Measurements from ENCODE around the gene SLC22A17. TPM values are rescaled to one million over a fixed set of nuclear protein-coding genes. Genes with fewer than 3 reads are reported as not detected.

Gene SLC22A17
- total and polyA plus RNA-seq, 9 of the 15 experiments (the other 6 are each of a cell fraction or from before 2014, with no cell fraction given) = 0.07 to 0.09 TPM; not detected in 7

- Histone ChIP-seq H3K9ac (ENCODE audit: insufficient read depth in 1 of 2, low read depth in 2 of 2, low read length in 2 of 2) (no peak overlapping the region), H3K27me3 (ENCODE audit: control insufficient read depth in 2 of 2, insufficient read depth in 2 of 2, low read length in 2 of 2) (peaks cover 2 to 52% of the 10 kb centered on the region in 2 experiments; a peak in 3 of 5 replicates), H3K9me1 (ENCODE audit: control insufficient read depth, insufficient read depth, low read length) (no peaks in the 10 kb centered on the region), H3K9me3 (replicated peaks; ENCODE audit: control insufficient read depth, insufficient read depth, low read depth, low read length) (no peaks in the 10 kb centered on the region), H3K4me3 (no peak overlapping the region), H3K4me2 (ENCODE audit: insufficient read depth, low read length) (no peak overlapping the region), H3K79me2 (ENCODE audit: control insufficient read depth, insufficient read depth, low read length) (no peaks in the 10 kb centered on the region), H2AFZ (ENCODE audit: low read depth, low read length) (no peak overlapping the region), H4K20me1 (replicated peaks; ENCODE audit: control insufficient read depth, insufficient read depth, low read length) (no peaks in the 10 kb centered on the region; the same call in 1 of the 2 replicates), H3K4me1 (replicated peaks in 1 of 2; ENCODE audit: control insufficient read depth in 2 of 2, insufficient read depth in 2 of 2, low read length in 2 of 2) (peaks cover 0 to 14% of the 10 kb centered on the region in 2 experiments; a peak in 2 of 5 replicates), H3K27ac (ENCODE audit: extremely low read depth, low read depth, low read length) (no peak overlapping the region), H3K36me3 (ENCODE audit: control insufficient read depth, insufficient read depth, low read length) (no peaks in the 10 kb centered on the region)
- ChIA-PET CTCF (ENCODE audit: low intra/inter-chr PET ratio) (no interaction called here), POLR2A (no interaction called here)
- no TSS peak for BruUV-seq (replicated peaks)
- DNase-seq (ENCODE audit: extremely low read depth in 1 of 4, low spot score in 3 of 4) (no peak), FAIRE-seq (no peak), ATAC-seq (no peak)
- 0% methylated on average over 9 of the region's 11 CpGs for WGBS (ENCODE audit: insufficient coverage, low coverage, missing lambda C conversion rate)
- in situ Hi-C loops (cut with MboI) = no loop called here
- intact Hi-C loops (cut with micrococcal nuclease) = no loop called here
- TF ChIP-seq ZNF696 (CRISPR knock-in tag; conservative IDR thresholded peaks at IDR 0.05) (no peak), EWSR1 (IDR thresholded peaks at IDR 0.05; ENCODE audit: borderline replicate concordance, low read depth, partially characterized antibody) (no peak), CXXC5 (CRISPR knock-in tag; IDR thresholded peaks at IDR 0.05) (no peak), BRF1 (IDR thresholded peaks at IDR 0.05; ENCODE audit: borderline replicate concordance, extremely low read depth, insufficient read length) (no peak), NR2F6 (CRISPR knock-in tag; IDR thresholded peaks at IDR 0.05) (no peak), PML (IDR thresholded peaks at IDR 0.05; ENCODE audit: low read length) (no peak), E2F6 (IDR thresholded peaks at IDR 0.05; ENCODE audit: borderline replicate concordance in 1 of 2, extremely low read depth in 1 of 2, insufficient read depth in 1 of 2, insufficient read length in 1 of 2, low read depth in 1 of 2, low read length in 1 of 2, poor library complexity in 1 of 2, severe bottlenecking in 1 of 2) (no peak), CCAR2 (IDR thresholded peaks at IDR 0.05; ENCODE audit: low read depth, low read length) (no peak), ZNF830 (CRISPR knock-in tag; IDR thresholded peaks at IDR 0.05) (no peak), ZNF12 (CRISPR knock-in tag; IDR thresholded peaks at IDR 0.05) (no peak), CAMTA2 (CRISPR knock-in tag; conservative IDR thresholded peaks at IDR 0.05) (no peak), FOXA3 (CRISPR knock-in tag; conservative IDR thresholded peaks at IDR 0.05 in 1 of 2, IDR thresholded peaks at IDR 0.05 in 1 of 2) (no peak), RBM39 (optimal IDR thresholded peaks at IDR 0.05; ENCODE audit: low read depth, low read length) (no peak)
Observed at GRCh38 chr14:23377198-23377550, 24.5 kb upstream of the SLC22A17 start.
